ENCODE results near the gene PSMB7. TPM values are rescaled to one million over a fixed set of nuclear protein-coding genes. Genes with fewer than 3 reads are reported as not detected.

PSMB7 gene
- total RNA-seq, 1 donor from 2014 or later = 73.2 TPM

DNA sequence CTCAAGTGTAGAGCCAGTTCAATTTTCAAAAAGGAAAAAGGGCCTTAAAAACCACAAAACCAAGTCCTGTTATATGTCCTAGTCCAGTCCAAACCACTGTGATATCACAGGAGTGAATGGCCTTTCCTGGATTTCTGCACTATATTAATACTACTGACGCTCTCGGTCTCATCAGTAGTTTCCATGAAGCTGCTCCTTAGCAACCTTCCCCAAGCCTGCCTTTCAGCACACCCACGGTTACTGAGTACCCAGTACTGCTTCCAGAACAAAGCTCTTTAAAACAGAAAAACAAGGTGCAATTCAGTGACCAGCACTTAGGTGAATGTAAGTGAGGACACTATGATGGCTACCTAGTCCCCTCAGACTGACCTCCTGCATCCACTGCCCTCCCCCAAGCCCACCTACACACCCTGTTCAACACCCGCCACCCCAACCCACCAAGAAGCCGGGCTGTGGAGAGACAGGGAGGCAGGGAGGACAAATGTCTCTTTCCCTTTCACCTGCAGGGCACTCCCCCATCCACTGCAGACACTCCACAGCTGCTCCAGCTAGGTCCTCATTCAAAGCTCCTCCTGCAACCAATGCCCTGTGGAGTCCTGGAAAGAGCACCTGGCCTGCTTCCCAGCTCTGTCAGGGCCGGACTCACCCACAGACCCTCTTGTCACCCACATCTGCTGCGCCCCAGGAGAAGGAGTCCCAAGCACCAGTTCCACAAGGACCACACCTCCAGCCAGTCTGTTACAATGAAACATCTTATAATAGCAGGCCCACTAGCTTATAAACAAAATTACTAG, 25.9 kb downstream of the PSMB7 start:
- DNase-seq (no peak), ATAC-seq (peak in 1 of 2 donors; percentile 38)
- H3K27me3 ChIP-seq (ENCODE audit: low read depth) = no peaks in the 10 kb centered on the region
- H3K36me3 ChIP-seq = peaks cover 9% of the 10 kb centered on the region
- intact Hi-C loops (cut with DNase I) = no loop called here
- H3K4me1 ChIP-seq = peaks cover 41% of the 10 kb centered on the region
- no peak overlapping the region for H3K27ac ChIP-seq
- no peak overlapping the region for H3K4me3 ChIP-seq
- TF ChIP-seq, protein P1, sequence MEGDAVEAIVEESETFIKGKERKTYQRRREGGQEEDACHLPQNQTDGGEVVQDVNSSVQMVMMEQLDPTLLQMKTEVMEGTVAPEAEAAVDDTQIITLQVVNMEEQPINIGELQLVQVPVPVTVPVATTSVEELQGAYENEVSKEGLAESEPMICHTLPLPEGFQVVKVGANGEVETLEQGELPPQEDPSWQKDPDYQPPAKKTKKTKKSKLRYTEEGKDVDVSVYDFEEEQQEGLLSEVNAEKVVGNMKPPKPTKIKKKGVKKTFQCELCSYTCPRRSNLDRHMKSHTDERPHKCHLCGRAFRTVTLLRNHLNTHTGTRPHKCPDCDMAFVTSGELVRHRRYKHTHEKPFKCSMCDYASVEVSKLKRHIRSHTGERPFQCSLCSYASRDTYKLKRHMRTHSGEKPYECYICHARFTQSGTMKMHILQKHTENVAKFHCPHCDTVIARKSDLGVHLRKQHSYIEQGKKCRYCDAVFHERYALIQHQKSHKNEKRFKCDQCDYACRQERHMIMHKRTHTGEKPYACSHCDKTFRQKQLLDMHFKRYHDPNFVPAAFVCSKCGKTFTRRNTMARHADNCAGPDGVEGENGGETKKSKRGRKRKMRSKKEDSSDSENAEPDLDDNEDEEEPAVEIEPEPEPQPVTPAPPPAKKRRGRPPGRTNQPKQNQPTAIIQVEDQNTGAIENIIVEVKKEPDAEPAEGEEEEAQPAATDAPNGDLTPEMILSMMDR (IDR thresholded peaks at IDR 0.05) = no peak
- H3K9me3 ChIP-seq = no peaks in the 10 kb centered on the region

DNA sequence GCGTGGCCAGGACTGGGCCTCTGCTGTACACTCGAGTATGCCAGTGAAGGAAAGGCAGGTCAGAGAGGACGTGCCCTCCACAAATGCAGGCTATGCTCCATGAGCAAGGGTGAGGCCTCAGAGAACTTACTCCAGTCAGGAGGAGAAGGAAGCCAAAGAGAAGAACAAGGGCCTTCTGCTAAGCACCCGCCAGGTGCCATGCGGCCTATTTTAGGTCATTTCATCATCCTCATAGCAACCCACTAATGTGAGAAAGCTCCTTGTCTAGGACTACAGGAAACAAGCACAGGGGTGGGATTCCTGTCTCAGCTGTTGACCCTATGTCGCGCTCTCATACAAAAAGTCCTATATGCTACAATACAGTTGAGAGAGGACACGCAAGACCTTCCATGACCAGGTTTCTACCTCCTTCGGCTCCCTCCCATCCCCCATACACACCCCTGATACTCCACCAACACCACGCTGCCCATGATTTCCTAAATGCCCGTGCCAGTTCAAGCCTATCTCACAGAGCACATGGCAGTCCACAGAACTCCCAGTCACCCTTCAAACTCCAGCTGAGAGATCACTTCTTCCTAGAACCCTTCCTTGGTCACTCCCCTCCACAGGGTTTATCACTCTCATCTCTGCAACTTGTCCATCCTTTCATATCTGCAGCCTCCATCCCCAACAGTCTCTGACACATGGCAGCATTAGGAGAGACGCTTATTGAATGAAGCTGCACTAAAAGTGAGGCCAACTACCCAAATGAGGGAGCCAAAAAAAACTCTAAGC, 26.8 kb downstream of the PSMB7 start:
- H3K4me1 ChIP-seq = peaks cover 41% of the 10 kb centered on the region
- peaks cover 10% of the 10 kb centered on the region for H3K36me3 ChIP-seq
- TF ChIP-seq, protein P1 (IDR thresholded peaks at IDR 0.05) = no peak
- H3K27ac ChIP-seq = no peak overlapping the region
- H3K27me3 ChIP-seq (ENCODE audit: low read depth) = no peaks in the 10 kb centered on the region
- ATAC-seq = no peak
- intact Hi-C loops (cut with DNase I) = no loop called here
- no peak for DNase-seq
- H3K4me3 ChIP-seq = no peak overlapping the region
- H3K9me3 ChIP-seq = no peaks in the 10 kb centered on the region

DNA sequence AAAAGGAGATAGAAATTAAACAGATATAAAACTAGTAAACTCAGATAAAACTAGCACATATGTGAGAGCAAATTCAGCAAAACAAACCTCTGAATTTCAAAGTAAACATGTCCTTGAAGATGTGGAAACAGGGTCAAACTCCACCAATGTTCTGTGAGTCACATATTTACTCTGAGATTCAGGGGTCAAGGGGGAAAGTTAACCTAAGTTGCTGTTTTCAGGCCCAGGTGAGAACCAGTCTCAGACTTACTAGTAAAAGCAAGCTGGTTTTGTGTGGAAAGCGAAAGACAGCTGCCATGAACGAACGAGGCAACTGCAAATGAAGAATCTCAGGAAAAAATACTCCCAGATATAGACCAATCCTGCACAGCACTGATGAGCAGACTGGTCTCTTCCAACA, 29.0 kb downstream of the PSMB7 start:
- intact Hi-C loops (cut with DNase I) = no loop called here
- peaks cover 32% of the 10 kb centered on the region for H3K36me3 ChIP-seq
- TF ChIP-seq, protein P1 (IDR thresholded peaks at IDR 0.05) = no peak
- ATAC-seq (peak in 1 of 2 donors; percentile 35), DNase-seq (no peak)
- H3K4me1 ChIP-seq = peaks cover 21% of the 10 kb centered on the region
- H3K4me3 ChIP-seq = no peak overlapping the region
- H3K27ac ChIP-seq = no peak overlapping the region
- no peaks in the 10 kb centered on the region for H3K9me3 ChIP-seq
- no peaks in the 10 kb centered on the region for H3K27me3 ChIP-seq (ENCODE audit: low read depth)

DNA sequence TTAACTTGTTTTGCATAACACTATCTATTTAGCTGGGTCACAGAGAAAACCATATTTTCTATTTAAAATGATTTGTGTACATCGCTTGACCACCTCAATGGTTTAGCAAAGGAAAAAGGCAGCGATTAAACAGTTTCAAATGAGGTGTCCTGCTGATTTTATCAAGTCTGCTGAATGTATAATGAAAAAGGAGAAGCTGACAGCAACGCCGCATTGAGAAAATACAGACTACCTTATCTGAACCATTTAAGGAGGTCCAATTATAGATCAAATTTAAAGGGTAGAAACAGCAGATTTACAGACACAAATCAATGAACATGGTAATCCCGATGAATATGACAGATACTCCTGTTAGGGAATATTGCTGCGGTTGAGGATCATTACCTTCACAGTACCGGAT, 29.6 kb downstream of the PSMB7 start:
- Histone ChIP-seq H3K27ac (no peak overlapping the region), H3K36me3 (peaks cover 36% of the 10 kb centered on the region), H3K9me3 (no peaks in the 10 kb centered on the region), H3K4me1 (peaks cover 15% of the 10 kb centered on the region), H3K27me3 (ENCODE audit: low read depth) (no peaks in the 10 kb centered on the region), H3K4me3 (no peak overlapping the region)
- intact Hi-C loops (cut with DNase I) = no loop called here
- TF ChIP-seq, protein P1 (IDR thresholded peaks at IDR 0.05) = no peak
- ATAC-seq (no peak), DNase-seq (no peak)

DNA sequence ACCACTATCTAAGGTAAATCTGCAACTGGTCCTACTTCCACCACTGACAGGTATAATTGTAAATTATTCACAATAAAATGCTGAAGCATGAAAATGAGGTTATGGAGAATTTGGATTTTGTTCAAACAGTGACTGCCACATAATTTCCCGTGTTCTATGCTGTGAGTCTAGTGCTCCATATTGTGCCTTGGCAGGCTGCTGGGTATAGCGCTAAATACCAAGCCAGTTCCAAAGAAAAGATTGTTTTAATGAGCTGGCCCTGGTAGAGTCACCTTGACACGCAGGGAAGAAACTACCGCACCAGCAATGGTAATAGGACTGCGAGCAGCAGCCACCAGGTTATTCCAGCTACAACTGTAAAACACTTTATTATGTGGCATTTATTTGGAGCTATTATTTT, 30.4 kb downstream of the PSMB7 start:
- H3K4me1 ChIP-seq = peaks cover 13% of the 10 kb centered on the region
- DNase-seq = no peak

More for the DNA sequence above, 30.4 kb downstream of the PSMB7 start:
- H3K27me3 ChIP-seq (ENCODE audit: low read depth) = no peaks in the 10 kb centered on the region
- TF ChIP-seq, protein P1 (IDR thresholded peaks at IDR 0.05) = no peak
- no peak overlapping the region for H3K27ac ChIP-seq
- no peak overlapping the region for H3K4me3 ChIP-seq
- H3K36me3 ChIP-seq = peaks cover 43% of the 10 kb centered on the region
- H3K9me3 ChIP-seq = no peaks in the 10 kb centered on the region
- no peak for ATAC-seq
- intact Hi-C loops (cut with DNase I) = no loop called here

All from lower lobe of right lung (tissue), 2 donors.